Measurements from ENCODE around the gene IGSF21.

The IGSF21 gene

GRCh38 chr1:18373151-18373550 lies 265.6 kb downstream of the IGSF21 start:
- no peak for DNase-seq (ENCODE audit: low spot score)
- no peak overlapping the region for H3K4me3 ChIP-seq
- H3K27ac ChIP-seq = no peak overlapping the region
- no peak for TF ChIP-seq CTCF (IDR thresholded peaks at IDR 0.05)

GRCh38 chr1:18373882-18374493 lies 266.4 kb downstream of the IGSF21 start:
- no peak overlapping the region for H3K27ac ChIP-seq
- DNase-seq (ENCODE audit: low spot score) = no peak
- H3K4me3 ChIP-seq = no peak overlapping the region
- no peak for TF ChIP-seq CTCF (IDR thresholded peaks at IDR 0.05)

GRCh38 chr1:18376661-18377060 lies 269.1 kb downstream of the IGSF21 start:
- H3K4me3 ChIP-seq = no peak overlapping the region
- no peak for DNase-seq (ENCODE audit: low spot score)
- TF ChIP-seq CTCF (IDR thresholded peaks at IDR 0.05) = no peak
- no peak overlapping the region for H3K27ac ChIP-seq

GRCh38 chr1:18380288-18380687 lies 272.7 kb downstream of the IGSF21 start:
- TF ChIP-seq CTCF (IDR thresholded peaks at IDR 0.05) = no peak
- H3K4me3 ChIP-seq = no peak overlapping the region
- no peak for DNase-seq (ENCODE audit: low spot score)
- H3K27ac ChIP-seq = no peak overlapping the region

- no peak overlapping the region for H3K4me3 ChIP-seq
- H3K27ac ChIP-seq = no peak overlapping the region
- DNase-seq (ENCODE audit: low spot score) = no peak
- no peak for TF ChIP-seq CTCF (IDR thresholded peaks at IDR 0.05)
Observed at GRCh38 chr1:18384059-18384458, 276.5 kb downstream of the IGSF21 start.

- Histone ChIP-seq H3K27ac (no peak overlapping the region), H3K4me3 (no peak overlapping the region)
- no peak for DNase-seq (ENCODE audit: low spot score)
- TF ChIP-seq CTCF (IDR thresholded peaks at IDR 0.05) = no peak
Observed at GRCh38 chr1:18384471-18384870, 276.9 kb downstream of the IGSF21 start.

GRCh38 chr1:18385239-18385790 lies 277.7 kb downstream of the IGSF21 start:
- Histone ChIP-seq H3K4me3 (no peak overlapping the region), H3K27ac (no peak overlapping the region)
- no peak for DNase-seq (ENCODE audit: low spot score)
- no peak for TF ChIP-seq CTCF (IDR thresholded peaks at IDR 0.05)
